Measurements from ENCODE around the gene SLC6A5. TPM values are rescaled to one million over a fixed set of nuclear protein-coding genes. Genes with fewer than 3 reads are reported as not detected.

Gene SLC6A5
- total and polyA plus RNA-seq, 10 of the 15 experiments (the other 5 are each of a cell fraction or from before 2014, with no cell fraction given), result 0.01 TPM; not detected in 9

GRCh38 chr11:20558741-20559140, 40.7 kb upstream of the SLC6A5 start:
- 75% methylated on average over 4 of the region's 4 CpGs for WGBS (ENCODE audit: insufficient coverage, insufficient replicate concordance, low lambda C conversion rate, missing lambda C conversion rate)
- RAD21 ChIA-PET (ENCODE audit: unreplicated experiment), result no interaction called here
- intact Hi-C loops (cut with micrococcal nuclease; ENCODE audit: unreplicated experiment), result no loop called here
- TF ChIP-seq HSF1 (IDR thresholded peaks at IDR 0.05; ENCODE audit: low read depth, low read length), result no peak
- TF ChIP-seq BCL3 (IDR thresholded peaks at IDR 0.05; ENCODE audit: borderline replicate concordance, insufficient read depth, low read depth, low read length, poor library complexity, severe bottlenecking), result no peak
- TF ChIP-seq SRF (IDR thresholded peaks at IDR 0.05; ENCODE audit: low read depth in 2 of 2, low read length in 2 of 2), result no peak
- TF ChIP-seq ZNF592 (IDR thresholded peaks at IDR 0.05), result no peak
- no peak for TF ChIP-seq BACH1 (IDR thresholded peaks at IDR 0.05; ENCODE audit: borderline replicate concordance)
- TF ChIP-seq HCFC1 (IDR thresholded peaks at IDR 0.05; ENCODE audit: low read length), result no peak
- TF ChIP-seq CUX1 (IDR thresholded peaks at IDR 0.05; ENCODE audit: insufficient replicate concordance, low read depth, low read length), result no peak
- no peak for TF ChIP-seq TAF1 (IDR thresholded peaks at IDR 0.05; ENCODE audit: borderline replicate concordance, low read depth, low read length)
- TF ChIP-seq MEF2A (IDR thresholded peaks at IDR 0.05; ENCODE audit: insufficient read depth, low read depth, low read length), result no peak
- TF ChIP-seq ETV6 (conservative IDR thresholded peaks at IDR 0.05 in 1 of 2, IDR thresholded peaks at IDR 0.05 in 1 of 2; ENCODE audit: borderline replicate concordance in 1 of 2, low read depth in 1 of 2), result no peak
- TF ChIP-seq STAT1 (conservative IDR thresholded peaks at IDR 0.05), result no peak
- no peak for TF ChIP-seq CBFB (IDR thresholded peaks at IDR 0.05; ENCODE audit: low read depth)

More at GRCh38 chr11:20558741-20559140, 40.7 kb upstream of the SLC6A5 start:
- CTCF ChIA-PET, result no interaction called here
- SMC1A ChIA-PET (ENCODE audit: uncharacterized antibody, unreplicated experiment), result no interaction called here
- no TSS peak for BruUV-seq (replicated peaks)
- H2AFZ ChIP-seq (ENCODE audit: control insufficient read depth, low read depth, low read length), result no peak overlapping the region
- H3K79me2 ChIP-seq (ENCODE audit: control insufficient read depth, insufficient read depth, low read length), result no peaks in the 10 kb centered on the region
- H3K9ac ChIP-seq (ENCODE audit: control insufficient read depth, insufficient read depth, low read length), result no peak overlapping the region
- H3K36me3 ChIP-seq (ENCODE audit: control insufficient read depth in 2 of 2, insufficient read depth in 2 of 2, low read length in 1 of 2), result no peaks in the 10 kb centered on the region
- FAIRE-seq (no peak), ATAC-seq (no peak), DNase-seq (ENCODE audit: low read depth, low spot score) (no peak)
- H3K4me3 ChIP-seq, result no peak overlapping the region
- no peaks in the 10 kb centered on the region for H3K4me1 ChIP-seq (ENCODE audit: control insufficient read depth, insufficient read depth, low read length)
- H3K27ac ChIP-seq (ENCODE audit: control insufficient read depth, insufficient read depth), result no peak overlapping the region
- no peaks in the 10 kb centered on the region for H4K20me1 ChIP-seq (ENCODE audit: control insufficient read depth, insufficient read depth)
- H3K27me3 ChIP-seq (replicated peaks in 1 of 2; ENCODE audit: control insufficient read depth in 2 of 2, insufficient read depth in 2 of 2, low read length in 1 of 2), result no peaks in the 10 kb centered on the region; a peak in 1 of 4 replicates
- H3K4me2 ChIP-seq (ENCODE audit: control insufficient read depth, insufficient read depth), result no peak overlapping the region
- in situ Hi-C loops (cut with MboI), result no loop called here
- POLR2A ChIA-PET, result no interaction called here
- no peaks in the 10 kb centered on the region; the same call in 2 of the 3 replicates for H3K9me3 ChIP-seq (replicated peaks; ENCODE audit: control insufficient read depth, insufficient read depth, low read length)

Data from GM12878 (cell line).